ENCODE data around the gene PREX1. TPM values are rescaled to one million over a fixed set of nuclear protein-coding genes. Genes with fewer than 3 reads are reported as not detected.

The PREX1 gene
- total and polyA plus RNA-seq, 9 donors: 3.8 to 13.6 (median 6.7) TPM

GRCh38 chr20:48754292-48754691 lies 73.5 kb downstream of the PREX1 start:
- Histone ChIP-seq H3K4me1 (ENCODE audit: insufficient read depth) (no peaks in the 10 kb centered on the region), H3K27me3 (no peaks in the 10 kb centered on the region), H3K9me3 (no peaks in the 10 kb centered on the region), H3K36me3 (no peaks in the 10 kb centered on the region), H3K27ac (no peak overlapping the region), H3K4me3 (no peak overlapping the region)
- intact Hi-C loops (cut with DNase I): no loop called here
- 67 to 71% (median 67%) methylated on average over 8 of the region's 8 CpGs for WGBS, 3 donors
- TF ChIP-seq CTCF (IDR thresholded peaks at IDR 0.05) (no peak), POLR2A (IDR thresholded peaks at IDR 0.05) (no peak), EP300 (IDR thresholded peaks at IDR 0.05) (no peak)
- no peak for DNase-seq

- Histone ChIP-seq H3K4me1 (ENCODE audit: insufficient read depth) (no peaks in the 10 kb centered on the region), H3K9me3 (no peaks in the 10 kb centered on the region), H3K4me3 (no peak overlapping the region), H3K27me3 (no peaks in the 10 kb centered on the region), H3K36me3 (no peaks in the 10 kb centered on the region), H3K27ac (no peak overlapping the region)
- TF ChIP-seq CTCF (IDR thresholded peaks at IDR 0.05) (no peak), POLR2A (IDR thresholded peaks at IDR 0.05) (no peak), EP300 (IDR thresholded peaks at IDR 0.05) (no peak)
- intact Hi-C loops (cut with DNase I): no loop called here
- DNase-seq: no peak
- 94 to 97% (median 97%) methylated on average over 6 of the region's 6 CpGs for WGBS, 3 donors
Measured at GRCh38 chr20:48752963-48753362, 74.8 kb downstream of the PREX1 start.

GRCh38 chr20:48751871-48752270 lies 75.9 kb downstream of the PREX1 start:
- H3K9me3 ChIP-seq: no peaks in the 10 kb centered on the region
- intact Hi-C loops (cut with DNase I): no loop called here
- DNase-seq: no peak
- H3K4me1 ChIP-seq (ENCODE audit: insufficient read depth): peaks cover 3% of the 10 kb centered on the region
- H3K27ac ChIP-seq: no peak overlapping the region
- no peak for TF ChIP-seq EP300 (IDR thresholded peaks at IDR 0.05)
- no peak for TF ChIP-seq CTCF (IDR thresholded peaks at IDR 0.05)
- TF ChIP-seq POLR2A (IDR thresholded peaks at IDR 0.05): no peak
- no peaks in the 10 kb centered on the region for H3K36me3 ChIP-seq
- no peak overlapping the region for H3K4me3 ChIP-seq
- WGBS, 3 donors: 63 to 68% (median 66%) methylated on average over 4 of the region's 4 CpGs
- no peaks in the 10 kb centered on the region for H3K27me3 ChIP-seq

GRCh38 chr20:48750941-48751635 lies 76.7 kb downstream of the PREX1 start:
- H3K9me3 ChIP-seq: no peaks in the 10 kb centered on the region
- DNase-seq: no peak
- no peak overlapping the region for H3K4me3 ChIP-seq
- intact Hi-C loops (cut with DNase I): no loop called here
- TF ChIP-seq EP300 (IDR thresholded peaks at IDR 0.05): no peak
- TF ChIP-seq CTCF (IDR thresholded peaks at IDR 0.05): no peak
- TF ChIP-seq POLR2A (IDR thresholded peaks at IDR 0.05): no peak
- H3K27me3 ChIP-seq: no peaks in the 10 kb centered on the region
- H3K4me1 ChIP-seq (ENCODE audit: insufficient read depth): peaks cover 3% of the 10 kb centered on the region
- H3K27ac ChIP-seq: no peak overlapping the region
- H3K36me3 ChIP-seq: no peaks in the 10 kb centered on the region
- WGBS, 3 donors: 43 to 57% (median 56%) methylated on average over 18 of the region's 18 CpGs

Measured in ovary (tissue), 9 donors.